OCI-LY7 (cell line): ENCODE measurements around the gene CABLES1. TPM values are rescaled to one million over a fixed set of nuclear protein-coding genes. Genes with fewer than 3 reads are reported as not detected.

ENCODE experiments used
- BruUV-seq: library from RNA; stranded (reverse); fragments of 400-500 nt; replicated peaks from 2 replicates; lab custom pipeline; 2021; lab: Mats Ljungman, UMichigan
- CTCF ChIA-PET: fragments of 300-600 bp; sonication (Branson Sonifier 250); formaldehyde crosslinking; loops from one replicate; lab custom pipeline; 2022; ENCODE audit warnings: antibody characterized with exemption; ENCODE audit not compliant: unreplicated experiment; lab: Charles Lee
- POLR2A ChIA-PET: fragments of 300-600 bp; sonication (Branson Sonifier 250); formaldehyde crosslinking; loops from one replicate; lab custom pipeline; 2022; ENCODE audit warnings: antibody characterized with exemption; lab: Charles Lee
- DNase-seq: peaks from one replicate; pipeline ENCODE4 v3.0.0-alpha.2; 2015; ENCODE audit warnings: low spot score
- H2AFZ ChIP-seq: fragments of 200-600 bp; sonication (generic), shearing (Covaris generic); 2 replicates; pipeline ENCODE4 v1.6.1; 2014; ENCODE audit warnings: mild to moderate bottlenecking, antibody characterized with exemption, low read length, moderate library complexity
- H3K27ac ChIP-seq: fragments of 200-600 bp; sonication (generic); 2 replicates; pipeline ENCODE4 v1.5.1; 2014; ENCODE audit warnings: mixed run types, low read depth, mild to moderate bottlenecking, moderate library complexity, low read length, inconsistent platforms; ENCODE audit not compliant: poor library complexity, severe bottlenecking
- H3K36me3 ChIP-seq: fragments of 200-600 bp; sonication (generic); 2 replicates; pipeline ENCODE4 v1.6.1; 2014; ENCODE audit warnings: mild to moderate bottlenecking, antibody characterized with exemption, low read length, moderate library complexity, mixed read lengths; ENCODE audit not compliant: insufficient read depth
- H3K4me1 ChIP-seq: fragments of 200-600 bp; sonication (generic); 2 replicates; pipeline ENCODE4 v1.5.1; 2014; ENCODE audit warnings: mild to moderate bottlenecking, low read length; ENCODE audit not compliant: insufficient read depth, poor library complexity, severe bottlenecking
- H3K4me2 ChIP-seq: fragments of 200-600 bp; sonication (generic); 2 replicates; pipeline ENCODE4 v1.6.1; 2014; ENCODE audit warnings: mild to moderate bottlenecking, low read length
- H3K4me3 ChIP-seq: fragments of 200-600 bp; sonication (generic); 2 replicates; pipeline ENCODE4 v1.5.1; 2014; ENCODE audit warnings: mild to moderate bottlenecking, low read depth, low read length; ENCODE audit not compliant: poor library complexity, severe bottlenecking
- H3K79me2 ChIP-seq: fragments of 200-600 bp; sonication (generic); 2 replicates; pipeline ENCODE4 v1.6.1; 2016; ENCODE audit warnings: low read depth, mild to moderate bottlenecking, low read length, moderate library complexity, mixed read lengths; ENCODE audit not compliant: insufficient read depth
- H3K9me2 ChIP-seq: fragments of 200-600 bp; sonication (generic); 2 replicates; pipeline ENCODE4 v1.6.1; 2016; ENCODE audit warnings: mild to moderate bottlenecking, low read length, mixed read lengths; ENCODE audit not compliant: insufficient read depth
- H3K9me3 ChIP-seq: fragments of 200-600 bp; sonication (generic); 2 replicates; pipeline ENCODE4 v1.6.1; 2014; ENCODE audit warnings: mild to moderate bottlenecking, mixed run types, low read length, mixed read lengths
- H4K20me1 ChIP-seq: fragments of 200-600 bp; sonication (generic); 2 replicates; pipeline ENCODE4 v1.6.1; 2014; ENCODE audit warnings: mild to moderate bottlenecking, antibody characterized with exemption, low read length, moderate library complexity, mixed read lengths; ENCODE audit not compliant: insufficient read depth
- CTCF ChIP-seq: fragments of 200-600 bp; sonication (generic); conservative IDR thresholded peaks from 2 replicates; pipeline ENCODE4 v1.5.1; 2014; ENCODE audit warnings: mild to moderate bottlenecking, antibody characterized with exemption, low read length, moderate library complexity, mixed read lengths
- EZH2phosphoT487 ChIP-seq: fragments of 200-600 bp; sonication (generic); IDR thresholded peaks from 2 replicates; pipeline ENCODE4 v1.6.1; 2018; ENCODE audit warnings: low read depth, borderline replicate concordance, mild to moderate bottlenecking, mixed run types, antibody characterized with exemption, low read length, moderate library complexity, mixed read lengths
- intact Hi-C: fragments of 100-400 bp; cut with micrococcal nuclease; formaldehyde crosslinking; loops from one replicate; pipeline ENCODE4 v1.10.0; 2022; ENCODE audit not compliant: unreplicated experiment
- total RNA-seq, 2 experiments: library from RNA; depleted of rRNA in 1 of 2; stranded (reverse); fragments of >200 nt in 1 of 2; shearing (Covaris generic) in 1 of 2; gene quantifications; 2 replicates each; pipeline ENCODE4 v1.2.3, GENCODE V29; 2014 to 2022

The CABLES1 gene
- total RNA-seq, 2 experiments from 2014 or later = 20.6 to 28.7 TPM

GRCh38 chr18:23209031-23209430, 73.7 kb downstream of the CABLES1 start:
- Histone ChIP-seq H3K27ac (no peak overlapping the region), H3K4me1 (peaks cover 17% of the 10 kb centered on the region), H3K9me3 (no peaks in the 10 kb centered on the region), H2AFZ (no peak overlapping the region), H4K20me1 (no peaks in the 10 kb centered on the region), H3K4me2 (0 out of 2 replicates have a peak overlapping the region, but pooled peaks have one; percentile 13), H3K4me3 (no peak overlapping the region), H3K36me3 (peaks cover 60% of the 10 kb centered on the region), H3K9me2 (no peaks in the 10 kb centered on the region), H3K79me2 (no peaks in the 10 kb centered on the region)
- ChIA-PET CTCF (no interaction called here), POLR2A (interaction anchor here (1.2 to 1.3 kb wide), 2 partner anchors 13 to 24 kb away, joined by 3 to 5 read pairs; no protein-coding TSS in a partner anchor)
- no peak for DNase-seq
- intact Hi-C loops = no loop called here
- BruUV-seq = no TSS peak
- TF ChIP-seq EZH2phosphoT487 = no peak
- no peak for TF ChIP-seq CTCF

DNA sequence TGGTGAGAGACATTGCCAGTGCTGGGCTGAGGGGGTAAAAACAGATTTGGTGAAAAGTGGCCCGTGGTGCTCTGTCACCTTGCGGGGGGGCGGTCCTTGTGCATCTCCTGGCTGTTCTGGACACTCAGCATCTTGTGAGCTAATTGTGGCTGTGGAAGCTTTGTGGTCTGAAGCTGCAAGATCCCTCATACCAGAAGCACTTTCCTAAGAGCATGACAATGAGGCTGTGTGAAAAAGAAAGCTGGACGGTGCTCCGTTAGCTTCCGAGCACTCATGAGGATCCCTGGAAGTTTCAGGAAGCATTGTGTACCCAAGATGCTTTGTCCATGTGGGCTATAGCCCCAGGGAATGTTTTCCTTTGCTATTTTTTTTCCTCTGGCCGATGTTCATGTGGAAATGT, 74.5 kb downstream of the CABLES1 start:
- Histone ChIP-seq H2AFZ (no peak overlapping the region), H3K9me3 (no peaks in the 10 kb centered on the region), H3K27ac (no peak overlapping the region), H3K9me2 (no peaks in the 10 kb centered on the region), H3K79me2 (no peaks in the 10 kb centered on the region), H3K4me3 (no peak overlapping the region), H4K20me1 (no peaks in the 10 kb centered on the region), H3K4me1 (peaks cover 17% of the 10 kb centered on the region), H3K36me3 (peaks cover 60% of the 10 kb centered on the region), H3K4me2 (0 out of 2 replicates have a peak overlapping the region, but pooled peaks have one; percentile 13)
- ChIA-PET CTCF (interaction anchor here (0.5 kb wide), 1 partner anchor 234 kb away, joined by 3 read pairs; no protein-coding TSS in a partner anchor), POLR2A (interaction anchor here (1.1 kb wide), 2 partner anchors 14 to 28 kb away, joined by 3 to 6 read pairs; no protein-coding TSS in a partner anchor)
- DNase-seq = no peak
- intact Hi-C loops = no loop called here
- BruUV-seq = no TSS peak
- TF ChIP-seq CTCF (no peak), EZH2phosphoT487 (no peak)

GRCh38 chr18:23210526-23210925, 75.2 kb downstream of the CABLES1 start:
- CTCF ChIA-PET = interaction anchor here (0.5 kb wide), 1 partner anchor 234 kb away, joined by 3 read pairs; no protein-coding TSS in a partner anchor
- H3K79me2 ChIP-seq = no peaks in the 10 kb centered on the region
- no peak overlapping the region for H3K27ac ChIP-seq
- intact Hi-C loops = no loop called here
- POLR2A ChIA-PET = interaction anchor here (0.6 to 1.1 kb wide), 3 partner anchors 13 to 29 kb away, joined by 3 to 6 read pairs (median 3); no protein-coding TSS in a partner anchor
- peaks cover 65% of the 10 kb centered on the region for H3K36me3 ChIP-seq
- DNase-seq = no peak
- H3K9me3 ChIP-seq = no peaks in the 10 kb centered on the region
- H2AFZ ChIP-seq = no peak overlapping the region
- no TSS peak for BruUV-seq
- no peaks in the 10 kb centered on the region for H4K20me1 ChIP-seq
- H3K4me3 ChIP-seq = no peak overlapping the region
- H3K9me2 ChIP-seq = no peaks in the 10 kb centered on the region
- H3K4me2 ChIP-seq = no peak overlapping the region
- peaks cover 17% of the 10 kb centered on the region for H3K4me1 ChIP-seq
- no peak for TF ChIP-seq EZH2phosphoT487
- no peak for TF ChIP-seq CTCF
